Measurements from ENCODE around the gene KNDC1.

- TF ChIP-seq POLR2A (IDR thresholded peaks at IDR 0.05) (no peak), CTCF (IDR thresholded peaks at IDR 0.05) (no peak), POLR2AphosphoS5 (IDR thresholded peaks at IDR 0.05) (no peak)
Observed at GRCh38 chr10:133190225-133190624, 30.2 kb downstream of the KNDC1 start.
